Activated T-cell treated with anti-CD3 and anti-CD28 coated beads, Interleukin-2, amount 50 U/mL, for 48 hours (primary cell): ENCODE measurements around the gene FAM50B.

Source experiments
- DNase-seq, 2 experiments: peaks; one replicate each; pipeline ENCODE4 v3.0.0-alpha.2; 2020

Gene FAM50B

GRCh38 chr6:3898265-3898994 lies 49.3 kb downstream of the FAM50B start:
- DNase-seq, result no peak

GRCh38 chr6:3899061-3899460 lies 49.9 kb downstream of the FAM50B start:
- no peak for DNase-seq

GRCh38 chr6:3899970-3900439 lies 50.8 kb downstream of the FAM50B start:
- no peak for DNase-seq
